Transverse colon (tissue), 4 donors: Measurements from ENCODE around the gene ITPKA.

Experiments used
- CTCF ChIP-seq, 5 experiments: fragments of 200-600 bp in 3 of 5; fragments of 450-650 bp in 2 of 5; sonication (generic) in 3 of 5; IDR thresholded peaks; 1 replicate in 2 of 5; 2 replicates in 3 of 5; pipeline ENCODE4 v1.5.1; 2016 to 2017; ENCODE audit warnings: antibody characterized with exemption in 5 of 5, inconsistent platforms in 3 of 5, mild to moderate bottlenecking in 2 of 5, moderate library complexity in 1 of 5
- EP300 ChIP-seq: sonication (generic); formaldehyde crosslinking; IDR thresholded peaks from one replicate; pipeline ENCODE4 v1.6.1; 2017; ENCODE audit warnings: antibody characterized with exemption, low read depth
- POLR2A ChIP-seq: fragments of 450-650 bp; IDR thresholded peaks from one replicate; pipeline ENCODE4 v1.6.1; 2016; ENCODE audit warnings: antibody characterized with exemption, mild to moderate bottlenecking, moderate library complexity
- POLR2AphosphoS5 ChIP-seq, 3 donors: sonication (generic); formaldehyde crosslinking; IDR thresholded peaks; one replicate each; pipeline ENCODE4 v1.6.1; 2016; ENCODE audit warnings: antibody characterized with exemption in 3 of 3

GRCh38 chr15:41464889-41465580, 28.6 kb upstream of the ITPKA start:
- TF ChIP-seq CTCF (IDR thresholded peaks at IDR 0.05) (no peak), POLR2A (no peak), POLR2AphosphoS5 (IDR thresholded peaks at IDR 0.05) (no peak), EP300 (no peak)
